ENCODE measurements around the gene RSU1.
"Not testable (repeated sequence)": the region's sequence is repeated elsewhere in the genome, so short reads cannot be mapped to it uniquely, and the experiment has no call there.

The RSU1 gene

GRCh38 chr10:16779384-16779915, 37.8 kb downstream of the RSU1 start:
- no peak for FAIRE-seq

- FAIRE-seq, result no peak
These were observed 39.5 kb downstream of the RSU1 start for GRCh38 chr10:16777473-16778370.

- FAIRE-seq, result no peak
These were observed 40.3 kb downstream of the RSU1 start for GRCh38 chr10:16776896-16777295.

GRCh38 chr10:16773334-16773733, 43.9 kb downstream of the RSU1 start:
- no peak for FAIRE-seq

DNA sequence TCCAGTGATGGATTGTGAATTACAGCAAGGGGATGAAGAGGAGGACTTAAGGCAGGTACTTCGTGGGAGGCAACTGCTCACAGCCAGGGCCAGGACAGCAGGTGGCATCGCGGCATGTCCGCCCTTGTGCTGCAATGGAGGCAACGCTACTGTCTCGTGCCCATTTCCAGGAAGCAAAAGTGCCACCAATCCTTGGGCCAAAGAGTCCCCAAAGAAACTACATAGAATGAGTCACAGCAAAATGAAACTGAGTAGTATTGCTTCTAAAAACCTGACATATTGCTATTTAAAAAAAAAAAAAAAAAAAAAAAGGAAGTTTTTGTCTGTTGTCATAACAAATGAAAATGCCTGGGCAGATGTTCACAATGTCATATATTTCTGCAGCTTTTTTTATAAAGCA, 46.6 kb downstream of the RSU1 start:
- no peak for FAIRE-seq

DNA sequence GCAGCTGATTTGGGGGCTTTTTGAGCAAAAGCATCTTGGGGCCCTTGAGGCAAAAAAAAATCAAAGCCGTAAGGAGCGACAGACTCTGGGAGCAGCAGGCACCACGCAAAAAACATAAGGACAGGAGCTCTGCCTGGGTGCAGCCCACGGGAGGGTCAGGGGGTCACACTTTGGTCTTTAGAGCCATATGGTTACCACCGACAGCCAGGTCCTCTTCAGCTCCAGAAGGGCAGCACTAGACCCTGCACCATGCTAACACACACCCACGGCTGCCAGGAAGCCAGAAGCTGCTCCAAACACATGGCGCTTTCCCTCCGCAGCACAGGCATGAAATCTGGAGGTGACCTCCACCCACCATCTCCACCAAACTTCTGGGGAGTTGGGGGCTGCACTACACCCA, 47.1 kb downstream of the RSU1 start:
- FAIRE-seq, result no peak

- no peak for FAIRE-seq
These were observed 47.9 kb downstream of the RSU1 start for GRCh38 chr10:16769331-16769730.

DNA sequence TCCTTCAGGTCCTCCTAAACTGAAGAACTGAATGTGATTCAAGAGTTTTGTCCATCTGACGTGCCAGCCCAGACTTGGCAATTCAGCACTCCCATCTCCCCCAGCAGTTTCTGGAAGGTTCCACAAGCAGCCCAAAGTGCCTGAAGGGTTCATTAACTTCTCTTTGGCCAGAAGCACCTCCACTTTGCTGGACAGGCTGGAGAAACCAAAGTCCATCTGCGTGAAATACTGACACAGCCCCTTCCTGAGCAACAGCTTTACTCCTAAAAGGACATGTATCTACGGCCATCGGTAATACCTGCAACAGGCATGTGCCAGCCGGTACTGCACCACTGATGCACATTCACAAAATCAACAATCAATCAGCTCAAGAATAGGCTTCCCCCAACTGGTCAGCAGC, 48.5 kb downstream of the RSU1 start:
- no peak for FAIRE-seq

GRCh38 chr10:16765509-16766375, 51.5 kb downstream of the RSU1 start:
- no peak for FAIRE-seq

DNA sequence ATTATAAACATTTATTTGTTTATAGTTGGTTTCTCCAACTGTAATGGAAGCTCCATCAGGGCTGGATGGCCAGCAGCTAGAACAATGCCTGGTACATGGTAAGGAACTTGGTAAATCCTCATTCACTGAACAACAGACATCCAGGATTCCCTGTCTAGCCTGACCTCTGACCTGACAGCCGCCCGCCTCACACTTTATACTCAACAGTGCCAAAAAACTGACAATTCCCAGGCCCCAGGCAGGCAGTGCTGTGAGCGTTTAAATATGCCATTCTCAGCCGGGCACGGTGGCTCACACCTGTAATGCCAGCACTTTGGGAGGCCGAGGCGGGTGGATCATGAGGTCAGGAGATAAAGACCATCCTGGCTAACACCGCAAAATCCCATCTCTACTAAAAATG, 55.9 kb downstream of the RSU1 start:
- no peak for FAIRE-seq

DNA sequence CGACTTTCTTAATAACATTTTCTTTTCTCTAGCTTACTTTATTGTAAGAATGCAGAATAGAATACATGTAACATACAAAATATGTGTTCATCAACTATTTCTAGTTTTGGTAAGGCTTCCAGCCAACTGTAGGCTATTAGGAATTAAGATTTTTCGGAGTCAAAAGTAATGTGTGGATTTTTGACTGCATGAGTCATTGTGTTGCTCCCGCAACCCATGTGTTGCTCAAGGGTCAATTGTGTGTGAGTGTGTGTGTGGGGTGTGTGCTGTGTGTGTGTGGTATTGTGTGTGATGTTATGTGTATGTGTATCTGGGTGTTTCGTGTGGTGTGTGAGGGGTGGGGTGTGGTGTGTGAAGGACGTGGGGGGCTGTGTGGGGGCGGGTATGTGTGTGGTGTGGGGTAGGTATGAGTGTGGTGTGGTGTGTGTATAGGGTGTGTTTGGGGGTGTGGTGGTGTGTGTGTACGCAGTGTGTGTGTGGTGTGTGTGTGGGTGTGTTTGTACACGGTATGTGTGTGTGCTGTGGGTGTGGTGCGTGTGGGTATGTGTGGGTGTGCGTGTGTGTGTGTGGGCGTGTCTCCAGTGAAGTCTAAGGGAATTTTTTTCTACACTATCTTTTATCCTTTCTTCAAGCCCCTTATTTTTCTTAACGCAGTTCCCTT, 60.5 kb downstream of the RSU1 start:
- FAIRE-seq, result no peak

DNA sequence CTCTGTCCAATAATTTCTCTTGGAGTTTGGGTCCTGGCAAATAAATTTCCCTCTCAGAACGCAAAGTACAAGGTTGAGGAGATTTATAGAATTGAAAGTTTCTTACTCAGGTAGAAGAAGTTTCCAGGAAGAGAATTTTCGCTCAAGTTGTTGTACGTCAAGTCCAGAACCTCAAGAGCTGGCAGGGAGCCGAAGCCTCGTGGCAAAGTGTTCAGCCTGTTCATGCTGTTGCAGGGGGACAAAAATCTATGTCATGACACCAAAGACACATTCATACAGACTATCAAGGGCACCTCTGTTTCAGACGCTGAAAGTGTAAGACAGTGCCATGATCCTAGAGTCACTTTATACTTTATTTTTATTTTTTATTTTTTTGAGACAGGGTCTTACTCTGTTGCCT, 62.5 kb downstream of the RSU1 start:
- no peak for FAIRE-seq

DNA sequence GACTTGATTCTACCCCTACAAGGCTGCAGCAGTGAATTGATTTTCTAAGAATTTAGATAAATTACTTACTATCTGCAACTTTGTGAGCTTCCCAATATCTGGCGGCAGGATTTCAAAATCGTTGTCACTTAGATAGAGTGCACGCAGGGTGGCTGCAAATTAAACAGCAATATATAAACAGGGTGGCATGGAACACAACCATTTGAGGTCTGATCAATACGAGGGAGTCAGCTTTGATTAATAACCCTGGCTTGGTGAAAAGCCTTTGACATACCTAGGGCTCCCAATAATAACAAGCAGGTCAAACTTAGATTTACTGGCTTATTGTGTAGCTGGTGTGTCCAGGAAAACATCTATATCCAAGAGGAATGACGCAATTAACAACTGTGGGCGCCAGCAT, 64.4 kb downstream of the RSU1 start:
- FAIRE-seq, result not testable (repeated sequence)

GRCh38 chr10:16752099-16752498, 65.1 kb downstream of the RSU1 start:
- FAIRE-seq, result no peak

DNA sequence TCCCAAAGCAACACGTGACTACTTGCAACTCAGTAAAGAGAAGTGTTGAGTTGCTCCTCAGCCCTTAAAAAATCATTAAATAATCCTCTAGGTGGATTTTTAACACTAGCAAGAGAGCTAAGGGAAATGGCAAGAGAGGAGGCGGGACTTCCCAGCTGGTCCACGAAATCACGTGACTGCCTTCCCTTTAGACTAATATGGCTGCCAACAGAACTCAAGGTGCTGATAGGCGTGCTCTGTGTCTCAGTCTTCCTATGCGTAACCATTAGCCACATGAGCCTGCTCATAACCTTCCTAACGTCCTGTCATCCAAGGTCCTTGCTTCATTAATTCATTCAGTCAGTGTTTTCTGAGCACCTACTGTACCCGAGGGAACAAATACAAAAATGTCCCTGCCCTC, 66.0 kb downstream of the RSU1 start:
- FAIRE-seq, result no peak

DNA sequence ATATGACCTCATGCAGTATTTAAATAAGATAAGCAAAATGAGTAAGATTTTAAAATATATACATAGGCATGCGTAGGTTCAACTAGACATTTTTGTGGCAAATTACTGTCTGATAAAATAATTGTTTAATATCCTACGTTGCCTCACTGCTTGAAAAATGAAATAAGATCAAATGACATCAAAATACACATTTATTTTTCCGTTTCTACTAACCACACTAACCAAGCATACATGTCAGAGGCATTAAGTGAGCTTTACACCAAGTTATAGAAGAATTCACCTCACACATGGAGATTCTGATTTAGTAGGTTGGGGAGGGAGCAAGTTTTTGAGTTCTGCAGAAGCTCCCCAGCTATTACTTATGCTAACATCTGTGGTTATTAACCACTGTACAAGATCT, 66.8 kb downstream of the RSU1 start:
- peak; percentile 58 for FAIRE-seq

DNA sequence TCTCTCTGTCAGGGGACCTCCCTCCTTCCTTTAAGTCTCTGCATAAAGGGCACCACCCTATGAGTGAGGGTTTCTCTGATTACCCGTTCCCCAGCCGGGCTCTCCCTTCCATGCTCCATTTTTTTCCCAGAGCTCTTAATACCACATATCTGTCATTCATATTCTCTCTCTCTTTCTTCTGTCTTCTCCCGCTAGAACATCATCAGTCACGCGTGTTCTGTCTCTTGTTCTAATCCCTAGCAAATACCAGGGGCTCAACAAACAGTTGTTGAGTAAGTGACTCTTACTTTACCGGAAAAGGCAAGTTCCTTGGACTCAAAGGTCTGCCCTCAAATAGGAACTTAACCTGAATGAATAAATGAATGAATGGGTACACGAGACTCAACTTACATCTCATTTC, 68.5 kb downstream of the RSU1 start:
- no peak for FAIRE-seq

DNA sequence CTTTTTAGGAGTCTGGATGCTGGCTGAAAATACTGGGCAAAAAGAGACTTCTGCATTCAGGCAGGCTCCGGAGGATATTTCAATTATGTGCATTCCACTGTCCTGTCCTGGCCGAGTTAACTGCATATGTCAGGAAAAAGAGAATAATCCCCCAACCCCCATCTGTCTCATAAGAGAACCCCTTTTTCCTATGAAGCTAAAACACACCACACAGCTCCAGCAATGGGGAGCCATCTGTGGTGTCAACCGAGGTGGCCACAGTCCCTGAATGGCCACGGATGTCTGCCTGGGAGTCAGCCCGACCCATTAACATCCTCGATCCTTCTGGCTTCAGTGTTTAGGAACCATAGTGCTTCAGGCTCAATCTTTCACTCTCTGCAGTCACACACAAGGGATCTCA, 70.4 kb downstream of the RSU1 start:
- FAIRE-seq, result no peak

- FAIRE-seq, result no peak
These were observed 72.2 kb downstream of the RSU1 start for GRCh38 chr10:16745061-16745460.

DNA sequence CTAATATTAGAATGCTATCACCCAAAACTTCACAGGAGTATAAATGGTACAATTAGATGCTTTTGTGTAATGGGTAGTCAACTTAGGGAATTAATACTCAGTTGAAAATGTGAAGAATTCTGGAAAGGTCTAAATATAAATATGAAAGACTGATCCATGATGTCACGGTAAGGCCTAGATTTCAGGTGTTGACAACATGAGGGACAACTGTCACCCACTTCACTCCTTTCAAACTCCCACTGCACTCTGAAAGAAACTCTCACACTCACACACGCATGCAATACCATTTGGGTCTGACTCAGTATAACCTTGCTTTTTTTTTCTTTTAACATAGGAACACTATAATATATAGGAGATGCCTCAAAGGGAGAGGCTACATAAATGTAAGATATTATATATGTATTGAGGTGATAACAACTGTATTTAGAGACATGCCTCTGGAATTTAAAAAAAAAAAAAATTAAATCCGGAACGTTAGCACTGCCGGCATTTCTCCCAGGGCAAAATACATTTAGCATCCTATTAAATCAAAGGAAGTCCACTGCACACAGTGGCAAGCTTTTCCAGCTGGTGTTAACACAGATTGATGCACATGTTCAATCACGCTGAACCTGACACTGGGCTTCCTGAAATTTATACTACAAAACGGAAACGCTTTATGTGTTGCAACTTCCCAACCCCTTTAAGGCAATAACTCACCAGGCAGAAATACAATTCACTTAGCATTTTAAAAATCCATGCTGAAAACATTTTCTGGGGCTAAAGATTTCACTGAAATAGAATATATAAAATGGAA, 74.9 kb downstream of the RSU1 start:
- no peak for FAIRE-seq

DNA sequence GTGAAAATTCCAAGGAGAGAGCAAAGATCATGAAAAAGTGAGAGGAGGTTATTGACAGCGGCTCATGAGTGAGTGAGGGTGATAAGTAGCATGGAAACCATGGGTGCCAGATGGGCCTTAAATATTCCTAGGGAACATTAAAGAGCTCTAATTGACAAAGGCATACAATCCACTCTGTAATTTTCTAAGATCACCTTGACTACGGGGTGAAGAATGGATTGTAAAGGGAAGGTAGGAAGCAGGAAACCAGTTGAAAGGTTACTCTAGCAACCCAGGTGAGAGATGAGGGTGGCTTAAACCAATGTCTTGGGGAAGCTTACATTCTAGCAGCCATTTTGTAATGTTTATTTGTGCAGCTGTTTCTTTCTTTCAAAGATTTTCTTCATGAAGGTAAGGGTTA, 75.7 kb downstream of the RSU1 start:
- no peak for FAIRE-seq

DNA sequence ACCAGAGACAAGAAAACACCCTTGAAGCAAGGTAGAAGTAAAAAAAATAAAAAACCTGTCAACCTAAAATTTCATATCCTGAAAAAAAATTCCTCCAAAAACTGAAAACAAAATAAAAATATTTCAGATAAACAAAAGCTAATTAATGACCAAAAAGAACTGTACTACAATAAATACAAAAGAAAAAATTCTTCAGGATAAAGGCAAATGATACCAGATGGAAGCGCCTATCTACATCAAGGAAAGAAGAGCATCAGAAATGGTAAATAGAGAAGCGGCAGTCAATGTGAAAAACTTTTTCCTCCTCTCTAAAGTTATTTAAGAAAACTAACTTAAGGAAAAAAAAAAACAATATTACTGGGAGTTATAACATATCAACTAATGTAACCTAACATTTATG, 79.8 kb downstream of the RSU1 start:
- no peak for FAIRE-seq
